CD4-positive, alpha-beta T cell treated with Interleukin-2 at 100 ng/mL for 4 hours (primary cell): Measurements from ENCODE around the gene TPSG1.
"Not testable (repeated sequence)": the region's sequence is repeated elsewhere in the genome, so short reads cannot be mapped to it uniquely, and the experiment has no call there.

Experiments used
- DNase-seq: peaks from one replicate; pipeline ENCODE4 v3.0.0-alpha.2; 2020; ENCODE audit warnings: low spot score

TPSG1 gene

GRCh38 chr16:1256874-1257322 is 31.8 kb upstream of the TPSG1 start:
- DNase-seq: no peak

GRCh38 chr16:1256296-1256873 is 31.3 kb upstream of the TPSG1 start:
- not testable (repeated sequence) for DNase-seq

- not testable (repeated sequence) for DNase-seq
Observed at GRCh38 chr16:1255276-1256122, 30.4 kb upstream of the TPSG1 start, which contains the start of gene TPSD1. TSS of gene TPSD1 (plus strand) at chr16:1256069. CDS start at chr16:1256281, 212 bp downstream.

GRCh38 chr16:1254821-1255220 is 29.8 kb upstream of the TPSG1 start:
- DNase-seq: not testable (repeated sequence)

- not testable (repeated sequence) for DNase-seq
Observed at GRCh38 chr16:1253701-1254364, 28.8 kb upstream of the TPSG1 start.

- DNase-seq: not testable (repeated sequence)
Observed at GRCh38 chr16:1249031-1249755, 24.1 kb upstream of the TPSG1 start.

- not testable (repeated sequence) for DNase-seq
Observed at GRCh38 chr16:1247903-1248537, 23.0 kb upstream of the TPSG1 start.

- DNase-seq: no peak
Observed at GRCh38 chr16:1245452-1246020, 20.5 kb upstream of the TPSG1 start.

- no peak for DNase-seq
Observed at GRCh38 chr16:1244881-1245280, 19.8 kb upstream of the TPSG1 start.

GRCh38 chr16:1243907-1244850 is 19.1 kb upstream of the TPSG1 start:
- not testable (repeated sequence) for DNase-seq

GRCh38 chr16:1243363-1243762 is 18.3 kb upstream of the TPSG1 start:
- DNase-seq: not testable (repeated sequence)

- not testable (repeated sequence) for DNase-seq
Observed at GRCh38 chr16:1241081-1241480, 16.0 kb upstream of the TPSG1 start.

GRCh38 chr16:1240436-1240835 is 15.4 kb upstream of the TPSG1 start, which contains the start of gene TPSAB1:
TSS of gene TPSAB1 (plus strand) at chr16:1240705. CDS start at chr16:1240939, 234 bp downstream.
- not testable (repeated sequence) for DNase-seq

- not testable (repeated sequence) for DNase-seq
Observed at GRCh38 chr16:1239575-1239974, 14.5 kb upstream of the TPSG1 start.

- DNase-seq: not testable (repeated sequence)
Observed at GRCh38 chr16:1238909-1239308, 13.8 kb upstream of the TPSG1 start.

- DNase-seq: no peak
Observed at GRCh38 chr16:1237990-1238389, 12.9 kb upstream of the TPSG1 start.

GRCh38 chr16:1236659-1237058 is 11.6 kb upstream of the TPSG1 start:
- not testable (repeated sequence) for DNase-seq

GRCh38 chr16:1232049-1232748 is 7.1 kb upstream of the TPSG1 start:
- DNase-seq: not testable (repeated sequence)

- not testable (repeated sequence) for DNase-seq
Observed at GRCh38 chr16:1231301-1231700, 6.2 kb upstream of the TPSG1 start.
